ENCODE measurements around the gene SCGN.

GRCh38 chr6:25669413-25669812 is 17.4 kb downstream of the SCGN start:
- TF ChIP-seq POLR2AphosphoS5 (IDR thresholded peaks at IDR 0.05; ENCODE audit: low read depth, low read length) (no peak), POLR2A (IDR thresholded peaks at IDR 0.05; ENCODE audit: low read depth, low read length) (no peak)

Measured in GM12892 (cell line).